H1 (cell line): ENCODE measurements around the gene ECPAS. TPM values are rescaled to one million over a fixed set of nuclear protein-coding genes. Genes with fewer than 3 reads are reported as not detected.

ENCODE experiments used
- MAX ChIP-seq: IDR thresholded peaks from 2 replicates; pipeline ENCODE4 v1.6.1; 2012; ENCODE audit warnings: inconsistent platforms
- SRF ChIP-seq: IDR thresholded peaks from 2 replicates; pipeline ENCODE4 v1.6.1; 2011; ENCODE audit warnings: mild to moderate bottlenecking, low read depth, low read length, moderate library complexity
- TAF7 ChIP-seq: optimal IDR thresholded peaks from 2 replicates; pipeline ENCODE3; 2011; ENCODE audit warnings: low read depth, mild to moderate bottlenecking, inconsistent platforms, low read length, moderate library complexity, borderline replicate concordance
- polyA plus RNA-seq, 7 experiments: library from polyadenylated mRNA; depleted of rRNA in 3 of 7; stranded (reverse) in 5 of 7; unstranded in 2 of 7; fragments of >200 nt in 5 of 7; fragments of 200-250 nt in 2 of 7; gene quantifications; 1 replicate in 5 of 7; 2 replicates in 1 of 7; 4 replicates in 1 of 7; pipeline versions ENCODE4 v1.2.1 to v1.2.3, GENCODE V29; 2011 to 2013; ENCODE audit warnings: missing spikeins in 2 of 7, mixed read lengths in 2 of 7
- total RNA-seq: library from RNA; stranded (reverse); fragmentation: NEBNext Ultra II Directional; extraction: Animal tissue kit (Norgen Biotek cat#: 25700); gene quantifications from 2 replicates; pipeline ENCODE4 v1.2.1, GENCODE V29; 2021

Gene ECPAS
- total and polyA plus RNA-seq, 2 of the 8 experiments (the other 6 are each of a cell fraction or from before 2014, with no cell fraction given): 20.9 to 131 TPM

GRCh38 chr9:111438541-111439235, 45.5 kb downstream of the ECPAS start (continued):
- no peak for TF ChIP-seq SRF
- TF ChIP-seq TAF7: no peak
- TF ChIP-seq MAX: no peak
- TF ChIP-seq, all 59 proteins: peak for 0
